ENCODE results near the gene ATP5F1E.
"Not testable (repeated sequence)": the region's sequence is repeated elsewhere in the genome, so short reads cannot be mapped to it uniquely, and the experiment has no call there.

The ATP5F1E gene

DNA sequence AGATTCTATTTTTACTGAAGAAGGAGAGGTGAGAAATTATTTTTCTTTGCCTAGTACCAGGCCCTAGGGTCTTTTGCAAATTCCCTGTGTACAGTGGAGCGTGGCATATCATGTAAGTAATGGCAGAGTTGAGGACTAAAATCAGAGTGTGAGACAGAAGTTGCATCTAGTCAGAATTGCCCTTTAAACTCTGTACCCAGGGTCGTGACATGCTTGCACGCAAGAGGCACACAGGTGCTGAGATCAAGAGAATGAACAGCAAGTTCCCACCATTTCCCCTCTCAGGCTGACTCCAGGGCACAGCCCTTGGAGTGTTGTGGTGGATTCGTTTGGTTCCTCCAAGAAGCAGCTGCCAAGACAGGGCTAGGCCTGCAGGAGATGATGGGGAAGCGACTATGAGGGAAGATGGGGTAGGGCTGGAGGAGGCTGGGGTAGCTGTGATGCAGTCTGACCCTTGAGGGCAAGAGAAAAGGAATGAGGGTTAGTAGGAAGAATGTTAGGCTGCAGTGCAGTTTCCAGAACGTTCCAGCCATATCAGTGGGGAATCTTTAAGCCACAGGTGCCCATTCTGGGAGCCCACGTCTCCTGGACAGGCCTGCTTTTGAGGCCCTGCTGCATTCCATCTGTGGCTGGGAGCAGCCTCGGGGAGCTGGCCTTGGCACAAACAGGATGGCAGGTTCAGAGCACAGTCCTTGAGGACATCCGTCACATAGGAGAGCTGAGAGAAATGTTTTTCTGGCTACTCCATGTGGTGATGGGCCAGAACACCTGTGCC is 44.2 kb downstream of the ATP5F1E start:
- ATAC-seq, result no peak

DNA sequence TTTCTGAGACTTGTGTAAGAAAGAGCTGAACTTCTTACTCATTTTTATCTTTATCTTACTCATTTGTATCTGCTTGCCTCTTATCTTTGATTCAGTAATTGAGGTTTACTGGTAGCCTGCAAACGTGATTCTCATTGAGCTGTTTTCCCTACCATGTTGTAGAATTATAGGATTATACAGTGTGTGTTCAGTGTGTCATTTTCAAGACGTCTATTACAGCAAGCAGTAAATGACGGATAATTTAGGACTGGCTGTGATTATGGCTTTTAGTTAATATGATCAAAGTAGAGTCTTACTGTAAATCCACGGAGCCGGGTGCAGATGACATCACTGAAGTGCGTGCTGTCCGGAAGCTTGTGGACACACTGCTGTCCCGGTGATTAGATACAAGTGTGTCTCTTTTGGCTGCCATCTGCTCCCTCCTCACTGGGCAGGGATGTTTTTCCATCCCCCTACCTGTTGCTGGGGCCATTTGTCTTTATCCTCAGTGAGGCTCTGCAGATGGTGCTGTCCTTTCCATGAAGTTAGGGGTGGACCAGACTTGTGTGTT is 45.1 kb downstream of the ATP5F1E start:
- ATAC-seq, result peak in 1 of 2 donors; percentile 57

DNA sequence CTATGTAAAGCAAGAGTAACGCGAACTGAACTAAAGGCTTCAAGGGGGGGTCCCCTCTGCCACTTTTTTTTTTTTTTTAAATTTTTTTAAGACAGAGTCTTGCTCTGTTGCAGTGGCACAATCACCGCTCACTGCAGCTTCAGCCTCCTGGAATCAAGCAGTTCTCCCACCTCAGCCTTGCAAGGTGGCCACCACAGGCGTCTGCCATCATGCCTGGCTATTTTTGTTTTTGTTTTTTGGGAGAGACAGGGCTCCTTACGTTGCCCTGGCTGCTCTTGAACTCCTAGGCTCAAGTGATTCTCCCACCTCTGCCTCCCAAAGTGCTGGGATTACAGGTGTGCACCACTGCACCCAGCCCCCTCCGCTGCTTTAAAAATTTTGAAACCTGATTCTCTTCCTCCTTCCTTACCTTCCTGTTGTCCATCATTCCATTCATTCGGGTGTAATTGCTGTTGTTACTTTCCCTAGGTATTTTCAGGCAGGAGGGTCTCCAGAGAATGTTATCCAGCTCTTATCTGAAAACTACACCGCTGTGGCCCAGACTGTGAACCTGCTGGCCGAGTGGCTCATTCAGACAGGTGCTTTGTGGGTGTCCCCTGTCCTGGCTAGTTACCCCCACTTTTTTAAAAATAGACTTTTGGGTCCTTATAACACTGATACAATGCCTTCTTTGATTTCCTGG is 45.7 kb downstream of the ATP5F1E start:
- peak in 1 of 2 donors; percentile 27 for ATAC-seq

DNA sequence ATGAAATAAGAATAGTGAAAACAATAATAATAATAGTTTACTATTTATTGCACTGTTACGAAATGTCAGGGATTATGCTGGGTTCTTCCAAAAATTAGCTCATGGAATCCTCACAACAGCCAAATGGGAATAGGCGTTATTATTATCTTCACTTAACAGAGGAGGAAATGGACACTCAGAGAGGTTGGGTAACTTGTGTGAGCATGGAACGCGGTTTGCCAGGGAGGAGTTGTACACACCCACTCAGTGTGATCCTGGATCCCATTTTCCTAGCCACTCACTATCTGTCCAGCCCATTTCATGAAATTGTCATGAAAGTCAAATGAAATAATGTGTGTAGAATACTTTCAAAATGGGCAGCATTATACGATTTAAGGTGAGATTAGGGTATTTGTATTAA is 46.5 kb downstream of the ATP5F1E start:
- ATAC-seq, result no peak

DNA sequence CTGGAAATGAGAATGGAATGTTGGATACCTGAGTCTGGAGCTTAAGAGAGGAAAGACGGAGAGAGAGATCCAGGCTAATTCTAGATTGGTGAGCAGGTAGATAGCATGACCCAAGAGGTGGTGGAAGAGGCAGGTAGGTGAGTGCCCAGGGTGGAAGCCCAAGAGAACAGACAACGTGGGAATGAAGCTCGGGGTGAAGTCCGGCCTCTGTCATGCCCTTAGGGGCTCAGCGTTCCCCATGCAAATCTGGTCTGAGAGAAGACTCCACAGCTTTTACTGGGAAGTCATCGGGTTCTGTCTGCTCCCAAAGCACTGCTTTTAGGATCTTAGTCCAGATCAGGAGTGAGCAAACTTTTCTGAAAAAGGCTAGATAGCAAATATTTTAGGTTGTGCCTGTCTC is 47.4 kb downstream of the ATP5F1E start:
- no peak for ATAC-seq

DNA sequence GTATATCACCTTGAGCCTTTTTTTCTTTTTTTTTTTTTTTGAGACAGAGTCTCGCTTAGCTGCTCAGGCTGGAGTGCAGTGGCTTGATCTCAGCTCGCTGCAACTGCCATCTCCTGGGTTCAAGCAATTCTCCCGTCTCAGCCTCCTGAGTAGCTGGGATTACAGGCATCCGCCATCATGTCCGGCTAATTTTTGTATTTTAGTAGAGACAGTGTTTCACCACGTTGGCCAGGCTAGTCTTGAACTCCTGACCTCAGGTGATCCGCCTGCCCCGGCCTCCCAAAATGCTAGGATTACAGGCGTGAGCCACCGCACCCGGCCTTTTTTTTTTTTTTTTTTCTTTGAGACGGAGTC is 49.0 kb downstream of the ATP5F1E start:
- ATAC-seq, result not testable (repeated sequence)

DNA sequence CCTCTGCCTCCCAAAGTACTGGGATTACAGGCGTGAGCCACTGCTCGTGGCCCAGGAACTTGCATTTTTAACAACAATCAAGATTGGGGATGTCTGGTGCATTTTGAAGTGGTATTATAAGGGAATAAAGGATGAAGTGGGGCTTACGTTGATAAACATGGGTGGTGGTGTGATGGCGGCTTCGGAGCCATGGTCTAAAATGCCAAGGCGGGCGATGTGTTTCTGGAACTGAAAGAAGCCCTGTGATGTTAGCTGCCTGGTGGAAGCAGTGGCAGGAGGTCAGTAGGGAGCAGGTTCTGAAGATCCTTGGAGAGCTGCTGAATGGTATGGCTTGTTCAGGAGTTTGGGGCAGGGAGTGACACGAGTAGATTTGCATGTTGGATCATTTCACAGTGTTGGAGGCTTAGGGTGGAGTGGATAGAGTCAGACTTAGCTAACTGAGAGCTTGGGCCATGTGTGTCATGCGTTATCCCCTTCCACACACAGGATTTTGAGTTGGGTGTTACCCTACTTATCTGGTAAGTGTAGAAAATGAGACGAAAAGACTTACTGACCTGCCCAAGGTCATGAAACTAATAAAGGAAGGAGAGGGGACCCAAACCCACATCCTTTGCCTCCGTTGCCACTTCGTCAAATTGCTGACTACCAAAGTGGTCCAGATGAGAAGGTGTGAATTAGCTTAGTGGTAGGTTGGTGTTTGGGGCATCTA is 49.6 kb downstream of the ATP5F1E start:
- ATAC-seq, result peak in 1 of 2 donors; percentile 8

DNA sequence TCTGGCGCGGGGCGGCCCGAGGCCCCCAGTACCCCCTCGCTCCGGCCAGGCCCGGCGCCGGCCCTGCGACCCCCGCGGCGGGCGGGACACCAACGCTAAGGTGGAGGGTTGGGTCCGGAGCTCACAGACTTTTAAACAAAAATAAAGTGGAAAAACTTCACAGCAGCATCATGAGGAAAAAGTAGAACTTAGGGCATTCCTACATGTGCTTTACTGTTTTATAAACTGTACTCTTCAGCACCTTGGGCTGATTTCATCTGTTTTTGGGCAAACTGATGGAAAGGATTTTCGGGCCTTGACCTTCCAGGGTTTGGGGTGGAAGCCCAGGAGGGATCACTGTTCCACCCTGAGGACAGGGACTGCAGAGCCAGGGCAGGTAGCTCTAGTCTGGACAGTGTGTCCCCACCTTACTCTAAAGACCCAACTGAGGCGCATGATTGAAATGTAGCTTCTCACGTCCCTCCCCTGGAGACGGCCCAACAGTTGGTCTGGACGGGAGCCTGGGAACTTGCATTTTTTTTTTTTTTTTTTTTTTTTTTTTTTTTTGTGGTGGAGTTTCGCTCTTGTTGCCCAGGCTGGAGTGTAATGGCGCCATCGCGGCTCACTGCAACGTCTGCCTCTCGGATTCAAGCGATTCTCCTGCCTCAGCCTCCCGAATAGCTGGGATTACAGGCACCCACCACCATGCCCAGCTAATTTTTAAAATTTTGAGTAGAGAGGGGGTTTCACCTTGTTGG is 50.3 kb downstream of the ATP5F1E start:
- no peak for ATAC-seq

DNA sequence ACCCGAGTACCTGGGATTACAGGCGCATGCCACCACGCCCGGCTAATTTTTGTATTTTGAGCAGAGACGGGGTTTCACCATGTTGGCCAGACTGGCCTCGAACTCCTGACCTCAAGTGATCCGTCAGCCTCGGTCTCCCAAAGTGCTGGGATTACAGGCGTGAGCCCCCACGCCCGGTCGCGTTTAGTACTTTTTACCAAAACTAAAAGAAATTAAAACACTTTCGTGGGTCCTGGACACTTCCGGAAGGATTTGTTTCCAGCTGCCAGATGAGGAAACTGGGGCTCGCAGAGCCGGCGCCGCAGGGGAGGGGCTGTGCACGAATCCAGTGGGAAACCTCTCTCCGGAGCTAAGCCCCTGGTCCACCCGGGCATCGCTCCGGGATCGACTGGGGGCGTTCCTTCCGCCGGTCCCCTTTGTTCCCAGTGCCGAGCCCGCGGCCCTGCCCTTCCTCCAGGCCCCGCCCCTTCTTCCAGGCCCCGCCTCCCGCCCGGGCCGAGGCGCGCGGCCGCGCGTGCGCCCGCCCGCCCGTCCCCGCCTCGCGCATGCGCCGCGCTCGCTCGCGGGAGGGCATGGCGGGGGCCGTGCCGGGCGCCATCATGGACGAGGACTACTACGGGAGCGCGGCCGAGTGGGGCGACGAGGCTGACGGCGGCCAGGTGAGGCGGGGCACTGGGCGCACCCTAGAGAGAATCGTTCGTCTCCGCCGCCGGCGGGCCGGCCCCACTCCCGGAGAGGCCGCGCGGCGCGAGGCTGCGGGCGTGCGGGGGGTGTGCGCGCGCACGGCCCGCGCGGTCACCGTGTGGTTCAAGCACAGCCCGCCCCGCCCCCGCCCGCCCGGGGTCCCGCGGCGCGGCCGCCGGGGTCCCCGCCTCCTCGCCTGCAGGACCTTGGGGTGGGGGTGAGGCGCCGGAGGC is 51.2 kb downstream of the ATP5F1E start, which contains the start of gene NELFCD:
NELFCD (plus strand) TSS at position 546 of the 917 bp plus-strand sequence; CDS start at position 600, 54 bp downstream.
- peak; percentile 85 to 87 for ATAC-seq

DNA sequence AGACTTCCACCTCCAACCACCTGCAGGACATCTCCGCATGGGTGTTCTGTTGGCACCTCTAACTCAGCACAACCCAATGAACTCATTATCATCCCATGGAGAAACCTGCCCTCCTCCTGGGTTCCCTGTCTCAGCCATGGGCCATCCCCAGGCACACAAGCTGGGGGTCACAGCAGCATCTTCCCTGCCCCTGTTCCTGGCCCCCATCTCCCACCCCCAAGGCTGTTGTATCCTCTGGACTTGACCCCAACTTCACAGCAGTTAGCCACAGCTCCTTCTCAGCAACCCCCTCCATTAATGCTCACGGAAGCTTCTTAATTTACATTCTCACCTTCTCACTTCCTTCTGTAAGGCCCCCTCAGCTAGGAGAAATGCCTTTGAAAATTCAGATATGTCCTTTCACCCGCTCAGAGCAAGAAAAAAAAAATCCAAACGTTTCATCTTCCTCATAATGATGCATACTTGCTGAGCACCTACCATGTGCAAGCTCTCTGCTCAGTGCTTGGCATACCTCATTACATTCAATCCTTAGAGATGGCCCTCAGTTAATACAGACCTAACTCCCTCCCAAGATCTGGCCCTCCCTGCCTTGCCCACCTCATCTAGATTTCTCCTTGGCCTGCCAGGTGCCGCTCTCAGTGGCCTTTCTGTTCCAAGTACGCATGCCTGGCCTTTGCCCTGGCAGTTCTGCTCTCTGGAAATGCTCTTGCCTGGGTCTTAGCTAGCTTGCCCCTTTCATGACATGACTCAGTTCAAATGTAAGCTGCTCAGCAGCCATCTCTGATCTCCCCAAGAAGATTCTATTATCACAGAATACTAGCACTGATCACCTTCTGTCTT is 53.6 kb downstream of the ATP5F1E start:
- ATAC-seq, result no peak

DNA sequence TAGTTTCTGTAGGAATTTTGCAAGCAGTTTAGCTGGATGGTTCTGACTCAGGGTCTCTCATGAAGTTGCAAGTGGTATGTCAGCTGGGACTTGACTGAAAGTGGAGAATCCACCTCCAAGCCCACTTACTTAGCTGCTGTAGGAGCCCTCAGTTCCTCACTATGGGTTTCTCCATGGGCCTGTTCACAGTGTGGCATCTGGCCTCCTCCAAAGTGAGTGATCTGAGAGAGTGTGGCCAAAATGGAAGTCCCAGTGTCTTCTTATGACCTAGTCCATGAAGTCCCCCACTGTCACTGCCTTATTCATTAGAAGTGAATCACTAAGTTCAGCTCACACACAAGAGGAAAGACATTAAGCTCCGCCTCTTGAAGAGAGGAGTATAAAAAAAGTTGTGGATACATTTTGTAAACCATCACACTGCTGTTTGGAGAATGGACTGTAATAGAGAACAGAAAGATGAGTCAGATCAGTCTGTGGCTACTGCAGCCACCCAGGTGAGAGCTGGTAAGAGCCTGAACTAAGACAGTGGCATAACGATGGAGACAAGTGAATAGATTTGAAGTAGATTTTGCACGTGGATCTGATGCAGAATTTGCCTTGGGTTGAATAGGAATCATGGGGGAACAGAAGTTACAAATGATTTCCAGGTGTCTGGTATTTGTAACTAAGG is 55.9 kb downstream of the ATP5F1E start:
- no peak for ATAC-seq

Measured in activated CD4-positive, CD25-positive, alpha-beta regulatory T cell treated with anti-CD3 and anti-CD28 coated beads, Interleukin-2, amount 50 U/mL, for 24 hours (primary cell).